ENCODE measurements around the gene TBC1D9.

DNA sequence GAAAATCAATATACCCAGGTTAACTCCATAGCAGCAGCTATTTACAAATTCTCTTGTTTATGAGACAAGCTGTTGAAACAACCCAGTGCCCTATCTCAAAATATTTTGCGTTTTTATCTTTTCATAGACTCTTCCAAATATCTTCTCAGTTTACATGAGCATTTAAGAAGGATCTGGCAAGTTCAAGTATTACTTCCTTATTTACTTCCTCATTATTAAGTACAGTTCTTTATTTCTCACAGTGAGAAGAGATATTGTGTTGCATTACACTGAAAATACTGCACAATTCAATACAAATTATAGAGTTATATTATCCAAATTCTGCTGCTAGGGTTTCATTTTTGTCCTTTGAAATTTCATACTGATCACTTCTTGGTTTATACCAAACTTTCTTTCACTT is 143.8 kb downstream of the TBC1D9 start:
- TF ChIP-seq, protein P1, sequence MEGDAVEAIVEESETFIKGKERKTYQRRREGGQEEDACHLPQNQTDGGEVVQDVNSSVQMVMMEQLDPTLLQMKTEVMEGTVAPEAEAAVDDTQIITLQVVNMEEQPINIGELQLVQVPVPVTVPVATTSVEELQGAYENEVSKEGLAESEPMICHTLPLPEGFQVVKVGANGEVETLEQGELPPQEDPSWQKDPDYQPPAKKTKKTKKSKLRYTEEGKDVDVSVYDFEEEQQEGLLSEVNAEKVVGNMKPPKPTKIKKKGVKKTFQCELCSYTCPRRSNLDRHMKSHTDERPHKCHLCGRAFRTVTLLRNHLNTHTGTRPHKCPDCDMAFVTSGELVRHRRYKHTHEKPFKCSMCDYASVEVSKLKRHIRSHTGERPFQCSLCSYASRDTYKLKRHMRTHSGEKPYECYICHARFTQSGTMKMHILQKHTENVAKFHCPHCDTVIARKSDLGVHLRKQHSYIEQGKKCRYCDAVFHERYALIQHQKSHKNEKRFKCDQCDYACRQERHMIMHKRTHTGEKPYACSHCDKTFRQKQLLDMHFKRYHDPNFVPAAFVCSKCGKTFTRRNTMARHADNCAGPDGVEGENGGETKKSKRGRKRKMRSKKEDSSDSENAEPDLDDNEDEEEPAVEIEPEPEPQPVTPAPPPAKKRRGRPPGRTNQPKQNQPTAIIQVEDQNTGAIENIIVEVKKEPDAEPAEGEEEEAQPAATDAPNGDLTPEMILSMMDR (IDR thresholded peaks at IDR 0.05) = no peak
- TF ChIP-seq POLR2A (IDR thresholded peaks at IDR 0.05) = no peak
- no peak for TF ChIP-seq POLR2AphosphoS5 (IDR thresholded peaks at IDR 0.05)
